PFSK-1 (cell line): ENCODE data around the gene OPTC.

Experiments used
- POLR2AphosphoS5 ChIP-seq: IDR thresholded peaks from 2 replicates; pipeline ENCODE4 v1.6.1; 2012; ENCODE audit warnings: low read depth, mild to moderate bottlenecking, control low read depth, low read length, moderate library complexity
- TAF1 ChIP-seq: IDR thresholded peaks from 2 replicates; pipeline ENCODE4 v1.6.1; 2012; ENCODE audit warnings: low read length, control low read depth, borderline replicate concordance; ENCODE audit not compliant: insufficient read depth
- TF ChIP-seq, protein P1 (sequence below), 2 experiments: IDR thresholded peaks; 2 replicates each; pipeline versions ENCODE4 v1.6.1 to v1.8.0; 2011 to 2012; ENCODE audit warnings: low read depth in 2 of 2, low read length in 2 of 2, control low read depth in 1 of 2, inconsistent platforms in 1 of 2, mild to moderate bottlenecking in 1 of 2, moderate library complexity in 1 of 2; ENCODE audit not compliant: insufficient read depth in 1 of 2

DNA sequence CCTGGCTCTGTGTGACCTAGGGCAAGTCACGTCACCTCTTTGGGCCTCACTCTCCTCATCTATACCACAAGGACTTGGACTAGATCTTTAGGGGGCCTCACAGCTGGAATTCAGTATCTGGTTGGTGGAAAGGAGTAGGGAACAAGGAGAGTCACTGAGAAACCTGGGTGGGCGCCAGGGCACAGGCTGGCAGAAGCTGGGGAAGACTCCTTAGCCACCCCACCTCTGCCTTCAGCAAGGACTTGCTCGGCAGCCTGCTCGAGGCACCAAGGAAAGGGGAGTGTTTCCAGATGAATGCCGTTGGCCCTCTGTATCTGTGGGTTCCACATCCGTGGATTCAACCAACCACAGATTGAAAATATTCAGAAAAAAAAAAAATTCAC is 1.2 kb upstream of the OPTC start:
- TF ChIP-seq, protein P1, sequence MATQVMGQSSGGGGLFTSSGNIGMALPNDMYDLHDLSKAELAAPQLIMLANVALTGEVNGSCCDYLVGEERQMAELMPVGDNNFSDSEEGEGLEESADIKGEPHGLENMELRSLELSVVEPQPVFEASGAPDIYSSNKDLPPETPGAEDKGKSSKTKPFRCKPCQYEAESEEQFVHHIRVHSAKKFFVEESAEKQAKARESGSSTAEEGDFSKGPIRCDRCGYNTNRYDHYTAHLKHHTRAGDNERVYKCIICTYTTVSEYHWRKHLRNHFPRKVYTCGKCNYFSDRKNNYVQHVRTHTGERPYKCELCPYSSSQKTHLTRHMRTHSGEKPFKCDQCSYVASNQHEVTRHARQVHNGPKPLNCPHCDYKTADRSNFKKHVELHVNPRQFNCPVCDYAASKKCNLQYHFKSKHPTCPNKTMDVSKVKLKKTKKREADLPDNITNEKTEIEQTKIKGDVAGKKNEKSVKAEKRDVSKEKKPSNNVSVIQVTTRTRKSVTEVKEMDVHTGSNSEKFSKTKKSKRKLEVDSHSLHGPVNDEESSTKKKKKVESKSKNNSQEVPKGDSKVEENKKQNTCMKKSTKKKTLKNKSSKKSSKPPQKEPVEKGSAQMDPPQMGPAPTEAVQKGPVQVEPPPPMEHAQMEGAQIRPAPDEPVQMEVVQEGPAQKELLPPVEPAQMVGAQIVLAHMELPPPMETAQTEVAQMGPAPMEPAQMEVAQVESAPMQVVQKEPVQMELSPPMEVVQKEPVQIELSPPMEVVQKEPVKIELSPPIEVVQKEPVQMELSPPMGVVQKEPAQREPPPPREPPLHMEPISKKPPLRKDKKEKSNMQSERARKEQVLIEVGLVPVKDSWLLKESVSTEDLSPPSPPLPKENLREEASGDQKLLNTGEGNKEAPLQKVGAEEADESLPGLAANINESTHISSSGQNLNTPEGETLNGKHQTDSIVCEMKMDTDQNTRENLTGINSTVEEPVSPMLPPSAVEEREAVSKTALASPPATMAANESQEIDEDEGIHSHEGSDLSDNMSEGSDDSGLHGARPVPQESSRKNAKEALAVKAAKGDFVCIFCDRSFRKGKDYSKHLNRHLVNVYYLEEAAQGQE (IDR thresholded peaks at IDR 0.05; ENCODE audit: insufficient read depth in 1 of 2, low read depth in 2 of 2, low read length in 2 of 2) = no peak
- no peak for TF ChIP-seq POLR2AphosphoS5
- no peak for TF ChIP-seq TAF1
